Measurements from ENCODE around the gene ELP4.
"Not testable (repeated sequence)": the region's sequence is repeated elsewhere in the genome, so short reads cannot be mapped to it uniquely, and the experiment has no call there.

ELP4 gene

GRCh38 chr11:31509429-31510345, at the start of gene ELP4, which contains the start of gene IMMP1L:
Gene ELP4, plus strand, starts transcription at chr11:31509767. Its CDS starts 18 bp downstream, at chr11:31509785.
Gene IMMP1L, minus strand, starts transcription at chr11:31509622. Its CDS starts 46,346 bp downstream, at chr11:31463276.
- DNase-seq, result peak; percentile 95 to 99 (median 99)

- no peak for DNase-seq
Measured at GRCh38 chr11:31464436-31464835, 45.1 kb upstream of the ELP4 start.

GRCh38 chr11:31474083-31474482, 35.5 kb upstream of the ELP4 start:
- no peak for DNase-seq

- peak in 1 of 3 experiments; percentile 12 for DNase-seq
Measured at GRCh38 chr11:31477528-31478222, 31.9 kb upstream of the ELP4 start.

GRCh38 chr11:31478223-31478590, 31.4 kb upstream of the ELP4 start:
- no peak for DNase-seq

GRCh38 chr11:31479066-31479465, 30.5 kb upstream of the ELP4 start:
- DNase-seq, result no peak

- DNase-seq, result no peak
Measured at GRCh38 chr11:31480930-31481329, 28.6 kb upstream of the ELP4 start.

GRCh38 chr11:31484497-31484896, 25.1 kb upstream of the ELP4 start:
- no peak for DNase-seq

GRCh38 chr11:31487848-31488247, 21.7 kb upstream of the ELP4 start:
- peak in 2 of 3 experiments; percentile 14 to 29 for DNase-seq

- no peak for DNase-seq
Measured at GRCh38 chr11:31492320-31492913, 17.1 kb upstream of the ELP4 start.

GRCh38 chr11:31493235-31493634, 16.3 kb upstream of the ELP4 start:
- no peak for DNase-seq

- DNase-seq, result not testable (repeated sequence)
Measured at GRCh38 chr11:31493762-31494161, 15.8 kb upstream of the ELP4 start.

GRCh38 chr11:31499576-31500178, 9.9 kb upstream of the ELP4 start:
- no peak for DNase-seq

GRCh38 chr11:31500560-31500959, 9.0 kb upstream of the ELP4 start:
- no peak for DNase-seq

- DNase-seq, result peak in 1 of 3 experiments; percentile 33
Measured at GRCh38 chr11:31509051-31509428, 527 bp upstream of the ELP4 start.

GRCh38 chr11:31512117-31512516, 2.5 kb downstream of the ELP4 start:
- peak in 1 of 3 experiments; percentile 60 for DNase-seq

GRCh38 chr11:31521497-31522150, 12.1 kb downstream of the ELP4 start:
- no peak for DNase-seq

GRCh38 chr11:31529189-31529588, 19.6 kb downstream of the ELP4 start:
- no peak for DNase-seq

GRCh38 chr11:31529701-31530100, 20.1 kb downstream of the ELP4 start:
- DNase-seq, result no peak

- DNase-seq, result no peak
Measured at GRCh38 chr11:31531293-31531692, 21.7 kb downstream of the ELP4 start.

- DNase-seq, result no peak
Measured at GRCh38 chr11:31535479-31535878, 25.9 kb downstream of the ELP4 start.

- DNase-seq, result no peak
Measured at GRCh38 chr11:31542862-31543261, 33.3 kb downstream of the ELP4 start.

GRCh38 chr11:31555938-31556337, 46.4 kb downstream of the ELP4 start:
- peak in 1 of 3 experiments; percentile 3 for DNase-seq
